ENCODE data around the gene SETD9.

SETD9 gene

DNA sequence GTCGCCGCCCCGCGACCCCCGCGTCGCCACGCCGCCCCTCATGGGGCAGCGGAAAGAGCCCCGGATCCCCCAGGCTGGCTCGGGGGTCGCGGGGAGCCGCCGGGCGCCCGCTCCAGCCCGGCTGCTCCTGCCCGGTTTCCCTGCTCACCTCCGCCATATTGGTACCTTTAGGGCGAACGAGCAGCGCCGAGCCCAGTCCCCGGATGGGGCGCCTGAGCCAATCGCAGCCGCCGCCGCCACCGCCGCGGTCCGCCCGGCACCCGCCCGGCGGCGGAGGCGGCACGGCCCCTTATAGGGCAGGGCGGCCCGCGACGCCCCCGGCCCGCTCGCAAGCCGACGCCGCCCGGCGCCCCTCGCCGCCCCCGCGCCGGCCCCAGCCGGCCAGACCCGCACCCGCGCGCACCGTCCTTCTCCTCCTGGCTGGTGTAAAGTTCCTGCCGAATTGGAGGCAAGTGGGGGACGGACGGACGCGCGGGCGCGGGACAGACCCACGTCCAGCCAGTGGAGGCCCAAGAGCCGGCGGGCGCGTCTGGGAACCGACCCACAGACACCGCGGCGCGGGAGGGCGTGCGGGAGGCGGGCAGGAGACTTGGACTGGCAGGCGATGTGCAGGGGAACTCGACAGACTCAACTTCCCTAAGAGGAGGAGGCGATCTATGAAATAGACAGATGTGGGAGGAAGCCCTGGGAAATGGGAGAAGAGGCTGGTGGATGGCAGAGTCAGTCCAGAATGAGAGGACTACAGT, 42.7 kb downstream of the SETD9 start, which contains the start of gene MIER3:
TSS of gene MIER3 (minus strand) at position 178 of the 746 bp plus-strand sequence. CDS start at position 157, 21 bp downstream.
- peak; percentile 83 for DNase-seq (ENCODE audit: low spot score)
- no peak for TF ChIP-seq CTCF (IDR thresholded peaks at IDR 0.05)
- Histone ChIP-seq H3K27ac (peak within 1 kb of the TSS; percentile 37 to 89), H3K4me3 (peak within 1 kb of the TSS; percentile 99)

GRCh38 chr5:56954262-56954661, 44.9 kb downstream of the SETD9 start:
- DNase-seq (ENCODE audit: low spot score) = no peak
- H3K4me3 ChIP-seq = no peak overlapping the region
- TF ChIP-seq CTCF (IDR thresholded peaks at IDR 0.05) = no peak
- H3K27ac ChIP-seq = no peak overlapping the region

GRCh38 chr5:56958595-56958994, 49.2 kb downstream of the SETD9 start:
- no peak overlapping the region for H3K27ac ChIP-seq
- no peak overlapping the region for H3K4me3 ChIP-seq
- DNase-seq (ENCODE audit: low spot score) = no peak
- TF ChIP-seq CTCF (IDR thresholded peaks at IDR 0.05) = no peak

DNA sequence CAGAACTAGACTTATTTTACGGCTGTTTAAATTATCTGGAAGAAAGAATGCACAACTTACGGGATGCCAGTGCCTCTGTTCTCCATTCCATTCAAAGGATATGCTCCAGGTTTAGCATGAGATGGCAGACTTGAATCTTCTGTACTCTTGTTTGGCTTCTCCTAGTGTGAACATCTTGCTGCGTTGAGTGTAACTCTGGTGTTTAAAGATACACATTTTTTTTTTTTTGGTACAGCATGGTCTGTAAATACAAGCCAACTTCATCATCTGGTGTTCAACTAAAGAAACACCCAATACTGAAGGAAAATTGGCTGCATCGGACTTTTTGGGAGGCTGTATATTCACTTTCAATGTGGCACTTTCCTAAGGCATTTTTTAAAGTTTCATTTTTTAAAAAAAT, 49.9 kb downstream of the SETD9 start:
- H3K4me3 ChIP-seq = no peak overlapping the region
- TF ChIP-seq CTCF (IDR thresholded peaks at IDR 0.05) = no peak
- DNase-seq (ENCODE audit: low spot score) = no peak
- no peak overlapping the region for H3K27ac ChIP-seq

GRCh38 chr5:56961746-56962145, 52.4 kb downstream of the SETD9 start:
- no peak overlapping the region for H3K27ac ChIP-seq
- no peak overlapping the region for H3K4me3 ChIP-seq
- no peak for TF ChIP-seq CTCF (IDR thresholded peaks at IDR 0.05)
- no peak for DNase-seq (ENCODE audit: low spot score)

DNA sequence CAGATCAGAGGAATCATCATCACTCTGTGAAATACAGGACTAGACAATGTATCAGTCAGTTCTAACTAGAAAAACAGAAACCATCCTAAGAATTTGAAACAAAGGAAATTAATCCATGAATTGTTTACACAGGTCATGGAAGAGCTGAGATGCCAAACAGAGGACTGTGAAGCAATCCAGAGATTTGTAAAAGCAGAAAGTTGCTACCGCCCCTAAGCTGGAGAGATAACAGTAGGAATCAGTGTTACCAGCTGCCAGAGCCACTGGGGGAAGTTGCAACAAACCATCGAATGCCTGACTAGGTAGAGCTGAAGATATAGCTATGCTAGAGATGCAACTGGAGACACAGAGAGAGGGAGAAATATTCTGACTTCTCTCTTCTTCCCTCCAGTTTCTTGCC, 52.9 kb downstream of the SETD9 start:
- H3K27ac ChIP-seq = no peak overlapping the region
- TF ChIP-seq CTCF (IDR thresholded peaks at IDR 0.05) = no peak
- H3K4me3 ChIP-seq = no peak overlapping the region
- no peak for DNase-seq (ENCODE audit: low spot score)

- no peak for TF ChIP-seq CTCF (IDR thresholded peaks at IDR 0.05)
- no peak overlapping the region for H3K4me3 ChIP-seq
- DNase-seq (ENCODE audit: low spot score) = no peak
- no peak overlapping the region for H3K27ac ChIP-seq
Observed at GRCh38 chr5:56963246-56963645, 53.9 kb downstream of the SETD9 start.

Measured in coronary artery (tissue), 2 donors.